Calu3 (cell line): ENCODE measurements around the gene MEX3D. TPM values are rescaled to one million over a fixed set of nuclear protein-coding genes. Genes with fewer than 3 reads are reported as not detected.

ENCODE experiments used
- BruUV-seq: library from RNA; stranded (reverse); fragments of 400-500 nt; replicated peaks from 2 replicates; lab custom pipeline; 2021; lab: Mats Ljungman, UMichigan
- CTCF ChIA-PET: fragments of 300-600 bp; sonication (Branson Sonifier 250); formaldehyde crosslinking; loops from one replicate; lab custom pipeline; 2022; ENCODE audit warnings: antibody characterized with exemption; lab: Charles Lee
- DNase-seq: peaks from one replicate; pipeline ENCODE4 v3.0.0; 2022
- H3K27ac Mint-ChIP-seq: one replicate; pipeline ENCODE4 v1.8.0; 2022; ENCODE audit warnings: mixed read lengths; ENCODE audit not compliant: unreplicated experiment
- H3K27me3 Mint-ChIP-seq: one replicate; pipeline ENCODE4 v1.8.0; 2022; ENCODE audit warnings: mixed read lengths; ENCODE audit not compliant: unreplicated experiment
- H3K36me3 Mint-ChIP-seq: one replicate; pipeline ENCODE4 v1.8.0; 2022; ENCODE audit warnings: mild to moderate bottlenecking, moderate library complexity, mixed read lengths; ENCODE audit not compliant: insufficient read depth, unreplicated experiment
- H3K4me1 Mint-ChIP-seq: one replicate; pipeline ENCODE4 v1.8.0; 2022; ENCODE audit warnings: mild to moderate bottlenecking, low read depth, mixed read lengths; ENCODE audit not compliant: unreplicated experiment
- H3K4me3 Mint-ChIP-seq: one replicate; pipeline ENCODE4 v1.8.0; 2022; ENCODE audit warnings: mild to moderate bottlenecking, low read depth, moderate library complexity, mixed read lengths; ENCODE audit not compliant: unreplicated experiment
- H3K9me3 Mint-ChIP-seq: one replicate; pipeline ENCODE4 v1.8.0; 2022; ENCODE audit warnings: low read depth, mixed read lengths; ENCODE audit not compliant: unreplicated experiment
- intact Hi-C: fragments of 100-400 bp; cut with micrococcal nuclease; formaldehyde crosslinking; loops from one replicate; pipeline ENCODE4 v1.10.0; 2022; ENCODE audit not compliant: unreplicated experiment
- total RNA-seq: library from RNA; stranded (reverse); gene quantifications from 2 replicates; pipeline ENCODE4 v1.2.3, GENCODE V29; 2022
- TF ChIP-seq, protein P1 (sequence below): fragments of 200-600 bp; IDR thresholded peaks from one replicate; pipeline ENCODE4 v1.8.0; 2022; ENCODE audit warnings: antibody characterized with exemption; ENCODE audit not compliant: unreplicated experiment

MEX3D gene
- total RNA-seq, 1 experiment from 2014 or later, result 41.4 TPM

DNA sequence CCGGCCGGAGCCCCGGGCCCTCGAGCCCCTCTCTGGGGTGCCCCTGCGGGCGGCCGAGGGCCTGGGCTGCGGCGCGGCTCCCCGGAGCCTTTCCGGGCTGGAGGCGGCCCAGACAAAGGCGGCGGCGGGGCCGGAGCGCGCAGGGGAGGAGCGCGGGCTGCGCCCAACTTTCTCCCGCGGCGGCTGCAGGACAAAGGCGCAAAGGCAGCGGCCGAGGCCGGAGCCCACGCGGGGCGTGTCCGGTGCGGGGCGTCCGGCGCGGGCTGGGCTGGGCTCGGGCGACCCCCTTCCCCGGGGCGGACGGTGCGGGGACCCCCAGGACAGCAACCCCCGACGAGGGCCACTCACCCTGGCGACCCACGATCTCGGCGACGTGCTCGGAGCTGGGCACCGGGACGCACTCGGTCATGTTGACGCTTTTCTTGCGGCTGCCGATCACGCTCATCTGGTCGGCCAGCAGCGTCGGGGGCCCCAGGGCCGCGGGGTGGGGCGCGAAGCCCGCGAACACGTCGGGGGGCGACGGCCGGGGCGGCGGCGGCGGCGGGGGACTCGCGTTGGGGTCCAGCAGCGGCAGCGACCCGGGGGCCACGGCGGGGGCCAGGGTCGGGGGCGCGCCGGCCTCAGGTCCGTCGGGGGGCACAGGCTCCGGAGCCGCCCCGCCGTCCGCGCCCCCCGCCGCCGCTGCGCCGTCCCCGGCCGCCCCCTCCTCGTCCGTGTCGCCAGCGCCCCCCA, 843 bp downstream of the MEX3D start:
- intact Hi-C loops, result no loop called here
- H3K36me3 Mint-ChIP-seq, result peaks cover 40% of the 10 kb centered on the region
- H3K27me3 Mint-ChIP-seq, result peaks cover 19% of the 10 kb centered on the region
- peaks cover 12% of the 10 kb centered on the region for H3K4me1 Mint-ChIP-seq
- H3K4me3 Mint-ChIP-seq, result peak overlapping the region; percentile 61
- peak; percentile 47 for DNase-seq
- CTCF ChIA-PET, result interaction anchor here (0.6 kb wide), 1 partner anchor 225 kb away, joined by 4 read pairs; no protein-coding TSS in a partner anchor
- no TSS peak for BruUV-seq
- H3K9me3 Mint-ChIP-seq, result no peaks in the 10 kb centered on the region
- H3K27ac Mint-ChIP-seq, result no peak overlapping the region
- TF ChIP-seq, protein P1, sequence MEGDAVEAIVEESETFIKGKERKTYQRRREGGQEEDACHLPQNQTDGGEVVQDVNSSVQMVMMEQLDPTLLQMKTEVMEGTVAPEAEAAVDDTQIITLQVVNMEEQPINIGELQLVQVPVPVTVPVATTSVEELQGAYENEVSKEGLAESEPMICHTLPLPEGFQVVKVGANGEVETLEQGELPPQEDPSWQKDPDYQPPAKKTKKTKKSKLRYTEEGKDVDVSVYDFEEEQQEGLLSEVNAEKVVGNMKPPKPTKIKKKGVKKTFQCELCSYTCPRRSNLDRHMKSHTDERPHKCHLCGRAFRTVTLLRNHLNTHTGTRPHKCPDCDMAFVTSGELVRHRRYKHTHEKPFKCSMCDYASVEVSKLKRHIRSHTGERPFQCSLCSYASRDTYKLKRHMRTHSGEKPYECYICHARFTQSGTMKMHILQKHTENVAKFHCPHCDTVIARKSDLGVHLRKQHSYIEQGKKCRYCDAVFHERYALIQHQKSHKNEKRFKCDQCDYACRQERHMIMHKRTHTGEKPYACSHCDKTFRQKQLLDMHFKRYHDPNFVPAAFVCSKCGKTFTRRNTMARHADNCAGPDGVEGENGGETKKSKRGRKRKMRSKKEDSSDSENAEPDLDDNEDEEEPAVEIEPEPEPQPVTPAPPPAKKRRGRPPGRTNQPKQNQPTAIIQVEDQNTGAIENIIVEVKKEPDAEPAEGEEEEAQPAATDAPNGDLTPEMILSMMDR, result no peak

DNA sequence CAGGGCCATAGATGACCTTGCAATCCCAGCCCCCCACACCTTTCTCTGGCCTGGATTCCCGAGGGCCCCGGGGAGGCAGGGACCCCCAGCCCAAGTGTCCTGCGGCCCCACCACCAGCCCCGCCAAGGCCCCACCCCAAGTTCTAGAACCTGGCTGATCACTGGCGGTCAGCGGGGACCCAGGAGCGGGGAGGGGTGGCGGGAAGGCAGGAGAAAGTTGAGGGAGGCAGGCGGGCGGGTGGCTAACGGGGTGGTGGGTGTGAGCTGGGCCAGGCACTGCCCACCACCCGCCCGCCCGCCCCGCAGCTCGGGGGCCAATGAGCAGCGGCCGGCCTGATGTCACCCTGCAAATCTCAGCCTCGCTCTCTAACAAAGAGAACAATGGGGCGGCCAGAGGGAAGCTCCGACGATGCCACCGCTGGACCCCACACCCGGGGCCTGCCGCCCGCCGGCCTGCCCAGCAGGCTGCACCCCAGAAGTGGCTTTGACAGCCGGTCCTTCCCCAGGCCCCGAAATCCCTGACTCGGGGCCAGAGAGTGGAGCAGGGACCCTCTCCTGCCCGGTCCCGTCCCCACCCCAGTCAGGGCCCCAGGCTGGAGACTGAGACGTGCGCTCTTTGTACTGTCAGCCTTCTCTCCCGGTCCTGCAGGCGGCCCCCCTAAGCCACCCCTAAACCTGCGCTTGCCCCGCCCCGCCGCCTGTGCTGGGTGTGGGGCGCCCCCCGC, 1.6 kb downstream of the MEX3D start:
- Mint-ChIP-seq H3K27ac (no peak overlapping the region), H3K4me1 (peaks cover 12% of the 10 kb centered on the region), H3K27me3 (peaks cover 19% of the 10 kb centered on the region), H3K9me3 (no peaks in the 10 kb centered on the region), H3K36me3 (peaks cover 40% of the 10 kb centered on the region), H3K4me3 (peak overlapping the region; percentile 61)
- no TSS peak for BruUV-seq
- peak; percentile 71 for DNase-seq
- TF ChIP-seq, protein P1, result no peak
- intact Hi-C loops, result no loop called here
- CTCF ChIA-PET, result interaction anchor here (0.6 kb wide), 2 partner anchors 34 to 225 kb away, joined by 3 to 4 read pairs; no protein-coding TSS in a partner anchor

DNA sequence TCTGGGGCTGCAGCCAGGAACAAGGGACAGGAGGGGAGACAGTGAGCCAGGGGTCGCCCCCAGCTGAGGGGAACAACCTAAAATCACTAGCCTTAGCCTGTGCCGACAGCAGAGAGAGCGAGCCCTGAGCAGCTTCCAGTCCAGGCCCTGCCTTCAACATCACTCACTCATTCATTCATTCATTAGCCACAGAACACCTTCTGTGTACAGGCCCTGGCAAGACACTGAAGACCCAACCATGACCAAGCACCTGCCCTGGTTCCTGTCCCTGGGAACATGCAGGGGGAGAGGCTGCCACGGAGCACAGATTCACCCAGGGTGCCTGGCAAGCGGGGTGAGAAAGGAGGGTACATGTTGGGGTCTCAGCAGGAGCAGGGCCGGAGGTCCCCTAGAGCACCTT, 4.9 kb downstream of the MEX3D start:
- intact Hi-C loops, result no loop called here
- Mint-ChIP-seq H3K4me1 (no peaks in the 10 kb centered on the region), H3K27ac (no peak overlapping the region), H3K9me3 (no peaks in the 10 kb centered on the region), H3K36me3 (peaks cover 16% of the 10 kb centered on the region), H3K27me3 (no peaks in the 10 kb centered on the region), H3K4me3 (no peak overlapping the region)
- no TSS peak for BruUV-seq
- no peak for DNase-seq
- CTCF ChIA-PET, result no interaction called here
- TF ChIP-seq, protein P1, result no peak

DNA sequence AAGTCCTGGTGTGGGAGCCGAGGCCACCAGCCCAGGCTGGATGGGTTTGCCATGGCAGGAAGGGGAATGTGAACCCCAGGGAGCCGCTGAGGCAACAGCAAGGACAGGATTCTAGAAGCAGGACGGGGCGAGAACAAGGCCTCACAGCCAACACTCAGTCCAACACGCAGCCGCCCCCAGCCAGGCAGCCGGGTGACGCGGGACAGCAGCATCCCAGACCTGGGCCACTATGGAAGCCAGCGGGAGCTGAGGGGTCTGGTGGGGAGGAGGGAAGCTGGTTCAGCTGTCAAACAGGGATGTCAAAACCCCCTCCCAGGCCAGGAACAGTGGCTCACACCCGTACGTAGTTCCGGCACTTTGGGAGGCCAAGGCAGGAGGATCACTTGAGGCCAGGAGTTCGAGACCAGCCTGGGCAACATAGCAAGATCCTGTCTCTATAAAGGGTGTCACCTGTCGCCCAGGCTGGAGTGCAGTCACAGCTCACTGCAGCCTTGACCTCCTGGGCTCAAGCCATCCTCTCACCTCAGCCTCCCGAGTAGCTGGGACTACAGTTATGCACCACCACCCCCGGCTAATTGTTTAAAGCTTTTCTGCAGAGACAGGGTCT, 6.8 kb downstream of the MEX3D start:
- Mint-ChIP-seq H3K4me3 (no peak overlapping the region), H3K9me3 (no peaks in the 10 kb centered on the region), H3K27me3 (no peaks in the 10 kb centered on the region), H3K4me1 (no peaks in the 10 kb centered on the region), H3K27ac (no peak overlapping the region), H3K36me3 (peaks cover 6% of the 10 kb centered on the region)
- CTCF ChIA-PET, result no interaction called here
- BruUV-seq, result no TSS peak
- intact Hi-C loops, result no loop called here
- TF ChIP-seq, protein P1, result no peak
- no peak for DNase-seq
